ENCODE results near the gene DELE1.
A peak's percentile ranks its signal among the peaks of the same experiment; 100 is the strongest.

Gene DELE1

DNA sequence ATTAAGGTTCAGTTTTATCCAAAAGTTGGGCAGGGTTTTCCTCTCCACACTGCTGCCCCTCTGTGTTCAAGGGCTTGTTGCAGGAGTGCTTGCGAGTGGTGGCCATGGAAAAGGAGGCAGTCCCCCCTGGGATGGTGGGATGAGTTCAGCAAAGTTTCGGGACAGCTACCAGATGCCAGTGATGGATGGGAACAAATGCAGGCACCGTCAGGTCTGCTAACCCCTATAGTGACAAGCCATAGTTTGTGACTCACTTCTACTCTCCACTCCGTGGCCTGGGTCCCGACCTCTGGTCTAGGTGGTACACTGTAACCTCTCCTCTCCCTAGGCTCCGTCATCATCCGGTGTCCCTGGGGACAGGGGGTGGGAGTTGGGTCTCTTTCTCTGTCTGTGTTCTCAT, 41.4 kb downstream of the DELE1 start:
- no peak overlapping the region for H3K4me3 ChIP-seq (ENCODE audit: low read depth, low read length)
- no peak for DNase-seq (ENCODE audit: low read depth)
- TF ChIP-seq, protein P1, sequence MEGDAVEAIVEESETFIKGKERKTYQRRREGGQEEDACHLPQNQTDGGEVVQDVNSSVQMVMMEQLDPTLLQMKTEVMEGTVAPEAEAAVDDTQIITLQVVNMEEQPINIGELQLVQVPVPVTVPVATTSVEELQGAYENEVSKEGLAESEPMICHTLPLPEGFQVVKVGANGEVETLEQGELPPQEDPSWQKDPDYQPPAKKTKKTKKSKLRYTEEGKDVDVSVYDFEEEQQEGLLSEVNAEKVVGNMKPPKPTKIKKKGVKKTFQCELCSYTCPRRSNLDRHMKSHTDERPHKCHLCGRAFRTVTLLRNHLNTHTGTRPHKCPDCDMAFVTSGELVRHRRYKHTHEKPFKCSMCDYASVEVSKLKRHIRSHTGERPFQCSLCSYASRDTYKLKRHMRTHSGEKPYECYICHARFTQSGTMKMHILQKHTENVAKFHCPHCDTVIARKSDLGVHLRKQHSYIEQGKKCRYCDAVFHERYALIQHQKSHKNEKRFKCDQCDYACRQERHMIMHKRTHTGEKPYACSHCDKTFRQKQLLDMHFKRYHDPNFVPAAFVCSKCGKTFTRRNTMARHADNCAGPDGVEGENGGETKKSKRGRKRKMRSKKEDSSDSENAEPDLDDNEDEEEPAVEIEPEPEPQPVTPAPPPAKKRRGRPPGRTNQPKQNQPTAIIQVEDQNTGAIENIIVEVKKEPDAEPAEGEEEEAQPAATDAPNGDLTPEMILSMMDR (conservative IDR thresholded peaks at IDR 0.05; ENCODE audit: low read depth, low read length): no peak

DNA sequence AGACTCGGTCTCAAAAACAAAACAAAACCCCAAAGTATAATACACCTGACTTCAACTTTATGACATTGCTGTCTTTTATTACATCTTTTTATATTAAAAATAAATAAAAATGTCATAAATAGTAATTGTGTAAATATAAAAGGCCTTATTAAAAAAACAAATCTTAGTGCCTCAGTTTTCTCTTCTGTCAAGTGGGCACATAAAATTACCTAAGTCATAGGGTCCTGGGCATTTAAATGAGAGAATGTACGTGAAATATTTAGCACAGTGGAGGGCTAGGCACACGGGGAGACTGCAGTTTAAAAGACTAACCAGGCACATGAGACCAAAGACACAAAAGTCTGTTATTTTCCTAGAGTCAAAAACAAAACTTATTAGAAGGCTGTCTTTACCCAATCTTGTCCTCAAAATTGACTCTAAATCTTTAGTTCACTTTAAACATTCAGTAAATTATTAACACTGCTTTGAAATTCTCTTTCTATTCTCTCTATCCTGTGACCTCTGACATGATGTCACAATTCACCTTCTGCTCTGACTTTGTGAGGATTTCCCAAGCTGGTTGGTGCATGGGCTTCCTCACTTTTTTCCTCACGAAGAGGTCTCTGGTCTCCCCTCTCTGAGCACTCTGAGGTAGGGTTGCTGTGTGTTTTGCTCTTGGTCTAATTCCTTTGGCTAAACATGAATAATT, 42.7 kb downstream of the DELE1 start:
- H3K4me3 ChIP-seq (ENCODE audit: low read depth, low read length): no peak overlapping the region
- DNase-seq (ENCODE audit: low read depth): no peak
- TF ChIP-seq, protein P1 (conservative IDR thresholded peaks at IDR 0.05; ENCODE audit: low read depth, low read length): no peak

DNA sequence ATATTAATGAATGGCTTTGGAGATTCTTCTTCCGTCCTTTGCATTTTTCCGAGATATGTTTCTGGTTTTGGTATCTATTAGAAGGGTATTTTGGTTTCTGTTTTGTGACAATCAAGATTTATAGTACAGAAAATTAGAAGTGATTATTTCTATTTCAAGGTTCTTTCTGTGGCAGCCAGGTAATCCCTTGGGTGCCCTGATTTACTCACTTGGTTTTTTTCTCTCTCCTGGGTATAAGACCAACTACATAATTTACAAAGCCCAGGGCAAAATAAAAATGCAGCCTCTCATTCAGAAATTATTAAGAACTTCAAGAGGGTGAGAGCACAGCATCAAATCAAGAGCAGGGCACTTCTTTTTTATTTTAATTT, 43.3 kb downstream of the DELE1 start:
- DNase-seq (ENCODE audit: low read depth): no peak
- no peak overlapping the region for H3K4me3 ChIP-seq (ENCODE audit: low read depth, low read length)

DNA sequence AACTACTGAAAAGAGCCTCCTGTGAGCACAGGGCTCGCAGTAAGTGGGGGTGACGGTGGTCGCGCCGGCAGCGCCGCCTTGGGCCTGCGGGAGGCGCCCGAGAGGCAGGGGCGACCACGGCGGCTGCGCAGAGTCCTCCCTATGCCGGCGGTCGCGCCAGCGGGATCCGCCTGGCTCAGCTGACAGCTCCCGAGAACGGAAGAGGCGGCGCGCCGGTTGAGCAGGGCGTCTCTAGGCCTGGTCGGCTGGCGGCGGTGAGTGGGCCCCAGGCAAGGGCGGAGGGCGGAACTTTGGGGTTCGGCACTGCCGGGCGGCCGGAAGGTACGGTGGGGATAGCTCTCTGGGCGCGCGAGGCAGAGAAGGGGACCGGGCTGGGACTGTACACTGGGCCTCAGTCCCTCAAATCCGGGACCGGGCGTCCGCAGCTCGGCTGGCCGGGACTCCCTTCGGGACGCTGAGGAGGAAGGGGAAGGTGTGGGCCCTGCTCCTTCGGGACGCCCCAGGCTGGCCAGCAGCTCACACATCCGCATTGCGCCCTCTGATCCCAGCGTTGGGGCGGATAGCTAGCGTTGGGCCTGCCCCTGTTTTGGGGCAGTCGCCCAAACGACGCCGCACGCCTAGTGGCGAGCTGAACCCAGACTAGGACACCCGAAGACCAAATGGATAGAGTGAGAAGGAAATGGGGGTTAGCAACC, 45.4 kb downstream of the DELE1 start, which contains the start of gene RNF14:
Gene RNF14, plus strand, starts transcription at position 192 of the 695 bp plus-strand sequence. CDS start 4,484 bp downstream, outside the sequence.
- DNase-seq (ENCODE audit: low read depth): peak; percentile 94
- TF ChIP-seq, protein P1 (conservative IDR thresholded peaks at IDR 0.05; ENCODE audit: low read depth, low read length): peak; percentile 70
- H3K4me3 ChIP-seq (ENCODE audit: low read depth, low read length): peak within 1 kb of the TSS; percentile 95

More for the DNA sequence above, 43.3 kb downstream of the DELE1 start:
- TF ChIP-seq, protein P1 (conservative IDR thresholded peaks at IDR 0.05; ENCODE audit: low read depth, low read length): no peak

DNA sequence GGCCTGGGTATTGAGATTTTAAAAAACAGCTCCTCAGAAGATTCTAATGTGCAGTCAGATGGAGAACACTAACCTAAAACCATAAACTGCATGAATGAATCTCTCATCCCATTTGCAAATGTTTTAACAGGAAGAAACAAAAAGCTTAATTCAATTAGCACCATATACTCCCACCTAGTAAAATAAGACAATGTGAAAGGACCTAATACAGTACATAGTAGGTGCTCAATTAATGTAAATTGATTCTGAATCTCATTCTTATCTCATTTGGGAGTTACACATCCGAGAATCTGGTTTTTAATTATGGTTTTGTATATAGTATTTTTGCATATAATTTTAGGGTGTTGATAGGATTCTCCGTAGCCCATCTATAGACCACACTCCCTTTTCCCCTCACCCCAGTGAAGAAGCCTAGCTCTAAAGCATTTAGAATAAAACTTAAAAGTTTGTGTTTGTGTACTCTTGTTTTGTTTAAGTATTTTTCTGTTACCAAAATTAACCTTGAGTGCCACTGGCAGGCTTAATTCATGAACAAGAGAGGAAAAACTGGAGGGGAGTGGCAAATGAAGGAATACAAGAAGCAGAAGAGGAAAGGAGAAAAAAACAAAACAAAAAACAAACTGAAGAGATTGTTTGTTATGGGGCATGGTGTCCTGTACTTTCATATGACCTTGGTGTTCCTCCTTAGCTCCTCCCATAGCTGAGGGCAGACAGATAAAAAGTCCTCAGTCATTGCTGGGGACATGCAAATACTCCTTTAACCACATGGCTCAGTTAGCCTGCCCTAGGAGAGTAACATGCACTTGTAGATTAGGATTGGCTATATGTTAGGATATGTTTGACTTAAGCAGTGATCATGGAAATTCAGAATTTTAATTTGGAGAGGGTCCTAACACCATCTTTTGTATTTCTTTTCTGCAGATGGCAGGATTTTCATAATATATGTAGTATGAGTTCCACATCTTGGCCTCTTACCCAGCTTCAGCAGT, 46.4 kb downstream of the DELE1 start:
- peak overlapping the region; percentile 95 for H3K4me3 ChIP-seq (ENCODE audit: low read depth, low read length)
- TF ChIP-seq, protein P1 (conservative IDR thresholded peaks at IDR 0.05; ENCODE audit: low read depth, low read length): no peak
- DNase-seq (ENCODE audit: low read depth): peak; percentile 34

DNA sequence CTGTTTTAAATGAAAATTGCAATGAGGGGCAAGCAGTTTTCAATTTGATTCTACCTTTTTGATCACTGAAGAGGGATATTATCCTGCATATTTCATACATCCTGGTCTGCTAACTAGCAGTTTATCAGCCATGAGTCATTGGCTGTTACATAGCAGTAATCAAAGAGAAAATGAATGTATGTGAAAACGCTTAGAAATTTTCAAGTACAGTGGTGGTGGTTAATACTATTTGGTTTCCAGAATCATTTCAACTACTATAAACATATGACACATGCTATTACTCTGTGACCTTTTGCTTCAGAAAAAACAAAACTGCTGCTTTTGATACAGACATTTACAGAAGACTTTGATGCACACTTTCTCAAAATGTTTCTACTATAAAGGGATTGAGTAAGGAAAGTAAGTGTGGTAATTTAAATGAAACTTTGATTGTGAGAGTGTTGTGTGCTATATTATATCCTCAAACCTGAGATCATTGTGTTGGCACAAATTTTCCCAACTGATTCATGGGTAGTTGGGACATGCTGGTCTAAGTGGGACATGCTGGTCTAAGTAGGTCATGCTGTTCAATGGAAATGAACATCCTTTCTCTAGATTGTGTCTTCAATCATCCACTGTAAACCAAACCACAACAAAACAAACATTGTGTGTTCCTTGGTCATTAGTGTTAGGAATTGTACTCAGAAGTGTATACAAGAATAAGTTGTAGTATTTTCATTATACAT, 50.4 kb downstream of the DELE1 start:
- no peak overlapping the region for H3K4me3 ChIP-seq (ENCODE audit: low read depth, low read length)
- TF ChIP-seq, protein P1 (conservative IDR thresholded peaks at IDR 0.05; ENCODE audit: low read depth, low read length): no peak
- DNase-seq (ENCODE audit: low read depth): peak; percentile 72

All from choroid plexus epithelial cell (primary cell).